Osteoblast (primary cell): ENCODE results near the gene ZNF397. TPM values are rescaled to one million over a fixed set of nuclear protein-coding genes. Genes with fewer than 3 reads are reported as not detected.

Experiments
- DNase-seq: peaks from one replicate; pipeline ENCODE4 v3.0.0; 2011; ENCODE audit warnings: low spot score, mixed read lengths; ENCODE audit not compliant: insufficient read length; ENCODE audit errors: missing footprints
- H2AFZ ChIP-seq: 2 replicates; pipeline ENCODE4 v1.6.0; 2011; ENCODE audit warnings: mild to moderate bottlenecking, low read length
- H3K27ac ChIP-seq: 2 replicates; pipeline ENCODE4 v1.5.1; 2011; ENCODE audit warnings: mild to moderate bottlenecking, low read depth, low read length, moderate library complexity
- H3K27me3 ChIP-seq: 2 replicates; pipeline ENCODE4 v1.6.0; 2012; ENCODE audit warnings: mild to moderate bottlenecking, control low read depth, inconsistent platforms, low read length, moderate library complexity; ENCODE audit not compliant: insufficient read depth
- H3K36me3 ChIP-seq: 2 replicates; pipeline ENCODE4 v1.5.1; 2011; ENCODE audit warnings: mild to moderate bottlenecking, low read length, control low read depth, moderate library complexity; ENCODE audit not compliant: insufficient read depth
- H3K4me1 ChIP-seq: 2 replicates; pipeline ENCODE4 v1.5.1; 2011; ENCODE audit warnings: mild to moderate bottlenecking, low read length, control low read depth, moderate library complexity; ENCODE audit not compliant: insufficient read depth
- H3K4me2 ChIP-seq: 2 replicates; pipeline ENCODE4 v1.6.0; 2011; ENCODE audit warnings: mild to moderate bottlenecking, low read length; ENCODE audit not compliant: insufficient read depth
- H3K4me3 ChIP-seq: fragments of 200-600 bp; sonication (generic); 3 replicates; pipeline ENCODE4 v1.5.1; 2012; ENCODE audit warnings: mild to moderate bottlenecking, low read length, inconsistent platforms; ENCODE audit not compliant: insufficient read depth
- H3K79me2 ChIP-seq: 2 replicates; pipeline ENCODE4 v1.6.0; 2012; ENCODE audit warnings: mild to moderate bottlenecking, low read length, control low read depth, inconsistent platforms; ENCODE audit not compliant: insufficient read depth
- H3K9me3 ChIP-seq: 2 replicates; pipeline ENCODE4 v1.5.1; 2011; ENCODE audit warnings: low read depth, low read length, control low read depth
- H4K20me1 ChIP-seq: 2 replicates; pipeline ENCODE4 v1.6.0; 2012; ENCODE audit warnings: mild to moderate bottlenecking, low read length, control low read depth; ENCODE audit not compliant: insufficient read depth
- CTCF ChIP-seq: IDR thresholded peaks from 2 replicates; pipeline ENCODE4 v1.5.1; 2011; ENCODE audit warnings: mild to moderate bottlenecking, low read depth, low read length, moderate library complexity; ENCODE audit errors: extremely low read depth
- total RNA-seq: library from RNA; depleted of rRNA; stranded (reverse); fragments of >200 nt; gene quantifications from 2 replicates; pipeline ENCODE4 v1.2.3, GENCODE V29; 2012

The ZNF397 gene
- total RNA-seq, 1 donor = 14.1 TPM

- DNase-seq = no peak
- Histone ChIP-seq H3K4me1 (peaks cover 6% of the 10 kb centered on the region), H3K4me3 (peak overlapping the region; percentile 76), H3K27me3 (no peaks in the 10 kb centered on the region), H2AFZ (peak overlapping the region; percentile 85), H3K27ac (peak overlapping the region; percentile 67), H4K20me1 (no peaks in the 10 kb centered on the region), H3K4me2 (peak overlapping the region; percentile 98), H3K79me2 (peaks cover 92% of the 10 kb centered on the region), H3K36me3 (peaks cover 11% of the 10 kb centered on the region), H3K9me3 (no peaks in the 10 kb centered on the region)
- TF ChIP-seq CTCF = no peak
These were observed 48.5 kb downstream of the ZNF397 start for GRCh38 chr18:35289293-35289692.

- H3K4me1 ChIP-seq = peaks cover 6% of the 10 kb centered on the region
These were observed 48.9 kb downstream of the ZNF397 start for GRCh38 chr18:35289727-35290093.

GRCh38 chr18:35290094-35290735 lies 49.4 kb downstream of the ZNF397 start, which contains the start of gene ZSCAN30:
ZSCAN30 (minus strand) TSS chr18:35290229; CDS start chr18:35264352, 25,877 bp downstream.
- no peak for TF ChIP-seq CTCF
- H3K4me3 ChIP-seq = peak within 1 kb of the TSS; percentile 76
- peak; percentile 95 for DNase-seq
- no peaks in the 10 kb centered on the region for H3K27me3 ChIP-seq
- no peaks in the 10 kb centered on the region for H3K9me3 ChIP-seq
- peak within 1 kb of the TSS; percentile 98 for H3K4me2 ChIP-seq
- peaks cover 91% of the 10 kb centered on the region for H3K79me2 ChIP-seq
- no peaks in the 10 kb centered on the region for H4K20me1 ChIP-seq
- H3K36me3 ChIP-seq = peaks cover 19% of the 10 kb centered on the region
- peak within 1 kb of the TSS; percentile 67 for H3K27ac ChIP-seq
- H3K4me1 ChIP-seq = peaks cover 6% of the 10 kb centered on the region
- peak within 1 kb of the TSS; percentile 85 for H2AFZ ChIP-seq

More at GRCh38 chr18:35289727-35290093, 48.9 kb downstream of the ZNF397 start:
- Histone ChIP-seq H4K20me1 (no peaks in the 10 kb centered on the region), H3K36me3 (peaks cover 14% of the 10 kb centered on the region), H3K4me3 (peak overlapping the region; percentile 76), H2AFZ (peak overlapping the region; percentile 85), H3K79me2 (peaks cover 91% of the 10 kb centered on the region), H3K27ac (peak overlapping the region; percentile 67), H3K27me3 (no peaks in the 10 kb centered on the region), H3K9me3 (no peaks in the 10 kb centered on the region), H3K4me2 (peak overlapping the region; percentile 98)
- no peak for DNase-seq
- no peak for TF ChIP-seq CTCF

- Histone ChIP-seq H3K36me3 (peaks cover 26% of the 10 kb centered on the region), H4K20me1 (no peaks in the 10 kb centered on the region), H3K4me2 (peak overlapping the region; percentile 98), H3K27ac (peak overlapping the region; percentile 67), H3K9me3 (no peaks in the 10 kb centered on the region), H3K27me3 (no peaks in the 10 kb centered on the region), H3K4me1 (peaks cover 6% of the 10 kb centered on the region), H3K79me2 (peaks cover 92% of the 10 kb centered on the region), H2AFZ (no peak overlapping the region), H3K4me3 (peak overlapping the region; percentile 76)
- no peak for TF ChIP-seq CTCF
- no peak for DNase-seq
These were observed 50.3 kb downstream of the ZNF397 start for GRCh38 chr18:35291166-35291565.
